COLO668 (cell line): Measurements from ENCODE around the gene GRIN3B.

ENCODE experiments used
- DNase-seq: peaks from one replicate; lab custom pipeline; 2025; ENCODE audit not compliant: unreplicated experiment; lab: John Stamatoyannopoulos, UW

Gene GRIN3B

GRCh38 chr19:1006711-1007398 lies 6.6 kb downstream of the GRIN3B start:
- DNase-seq = no peak

- DNase-seq = no peak
These were observed 7.4 kb downstream of the GRIN3B start for GRCh38 chr19:1007399-1008251.

GRCh38 chr19:1008268-1009040 lies 8.2 kb downstream of the GRIN3B start:
- no peak for DNase-seq

GRCh38 chr19:1009041-1009980 lies 9.1 kb downstream of the GRIN3B start:
- no peak for DNase-seq

- no peak for DNase-seq
These were observed 9.8 kb downstream of the GRIN3B start for GRCh38 chr19:1009981-1010538.

GRCh38 chr19:1010586-1011510 lies 10.6 kb downstream of the GRIN3B start:
- no peak for DNase-seq

- DNase-seq = no peak
These were observed 11.7 kb downstream of the GRIN3B start for GRCh38 chr19:1011831-1012333.

GRCh38 chr19:1012334-1012733 lies 12.1 kb downstream of the GRIN3B start:
- no peak for DNase-seq

GRCh38 chr19:1013218-1013617 lies 13.0 kb downstream of the GRIN3B start:
- no peak for DNase-seq

GRCh38 chr19:1014161-1015060 lies 14.2 kb downstream of the GRIN3B start:
- no peak for DNase-seq

GRCh38 chr19:1015061-1015781 lies 15.0 kb downstream of the GRIN3B start:
- DNase-seq = no peak

GRCh38 chr19:1015782-1016646 lies 15.8 kb downstream of the GRIN3B start:
- DNase-seq = no peak

GRCh38 chr19:1016647-1017114 lies 16.5 kb downstream of the GRIN3B start:
- DNase-seq = no peak

GRCh38 chr19:1017115-1017905 lies 17.1 kb downstream of the GRIN3B start:
- no peak for DNase-seq

- DNase-seq = no peak
These were observed 17.7 kb downstream of the GRIN3B start for GRCh38 chr19:1017906-1018305.
